ENCODE measurements around the gene PROB1. TPM values are rescaled to one million over a fixed set of nuclear protein-coding genes. Genes with fewer than 3 reads are reported as not detected.

PROB1 gene
- total and polyA plus RNA-seq, 4 donors = 1.4 to 7.1 (median 3.6) TPM

DNA sequence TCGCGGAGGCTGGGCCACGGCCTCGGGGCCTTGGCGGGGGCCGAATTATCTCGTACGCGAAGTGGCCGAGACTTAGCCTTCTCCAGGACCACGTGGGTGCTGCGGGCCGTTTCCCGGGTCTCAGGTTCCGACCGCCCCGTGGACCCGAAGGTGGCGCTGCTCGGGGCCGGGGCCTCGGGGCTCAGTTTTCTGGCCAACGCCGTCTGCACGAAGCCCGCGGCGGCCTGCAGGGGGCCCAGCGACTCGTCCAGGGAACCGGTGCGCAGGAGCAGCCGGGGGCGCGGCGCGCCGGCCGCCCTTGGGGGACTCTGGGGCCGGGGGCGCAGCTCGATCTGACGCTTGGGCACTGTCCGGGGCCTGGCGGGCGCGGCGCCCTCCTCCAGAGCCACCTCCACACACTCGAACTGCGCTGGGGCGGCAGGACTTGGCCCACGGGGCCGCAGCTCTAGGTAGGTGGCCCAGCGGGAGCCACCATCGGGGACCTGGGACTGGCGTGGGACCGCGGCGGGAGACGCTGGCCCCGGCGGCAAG is 716 bp downstream of the PROB1 start:
- H3K4me1 ChIP-seq (ENCODE audit: control insufficient read depth, insufficient read depth, low read length) = peaks cover 49% of the 10 kb centered on the region
- no peaks in the 10 kb centered on the region for H3K9me3 ChIP-seq (ENCODE audit: control insufficient read depth, insufficient read depth, low read length)
- no peak overlapping the region for H3K27ac ChIP-seq (ENCODE audit: low read depth, low read length)
- H3K36me3 ChIP-seq (ENCODE audit: control insufficient read depth, insufficient read depth, low read length) = peaks cover 28% of the 10 kb centered on the region
- peaks cover 49% of the 10 kb centered on the region for H3K27me3 ChIP-seq (ENCODE audit: control insufficient read depth, insufficient read depth, low read length)
- WGBS (ENCODE audit: insufficient coverage) = under 1% methylated on average over 62 of the region's 62 CpGs
- H3K4me3 ChIP-seq (ENCODE audit: low read depth, low read length) = peak overlapping the region; percentile 39
- DNase-seq (ENCODE audit: low read depth in 4 of 6, low spot score in 6 of 6) = peak in 2 of 6 donors; percentile 29 to 49

DNA sequence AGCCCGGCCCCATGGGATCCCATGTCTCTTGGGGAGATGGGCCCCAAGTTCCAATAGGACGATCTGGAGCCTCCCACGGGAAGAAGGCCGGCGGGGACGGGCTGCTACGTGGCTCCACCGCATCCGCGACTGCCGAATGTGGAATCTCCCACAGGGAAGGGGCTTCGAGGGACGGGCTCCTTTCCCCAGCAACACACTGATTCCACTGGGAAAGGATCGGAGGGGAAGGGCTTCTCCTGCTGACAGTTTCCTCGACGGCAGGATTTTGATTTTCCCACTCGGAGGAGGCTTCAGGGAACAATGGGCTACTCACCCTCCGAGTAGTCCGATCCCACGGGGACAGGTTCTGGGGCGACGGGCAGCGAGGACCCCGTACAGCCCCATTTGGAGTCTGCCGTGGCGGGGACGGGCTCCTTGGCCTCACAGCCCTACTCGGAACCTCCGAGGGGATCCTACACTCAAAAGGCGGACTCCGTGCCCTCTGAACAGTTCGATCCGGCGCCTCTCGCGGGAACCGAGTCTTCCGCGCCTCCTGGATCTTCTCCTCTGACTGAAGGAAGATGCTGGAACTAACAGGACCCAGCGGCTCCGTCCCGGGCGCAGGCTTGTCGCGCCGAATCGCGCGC is 1.3 kb downstream of the PROB1 start:
- Histone ChIP-seq H3K4me3 (ENCODE audit: low read depth, low read length) (peak overlapping the region; percentile 39), H3K36me3 (ENCODE audit: control insufficient read depth, insufficient read depth, low read length) (peaks cover 32% of the 10 kb centered on the region), H3K27me3 (ENCODE audit: control insufficient read depth, insufficient read depth, low read length) (peaks cover 49% of the 10 kb centered on the region), H3K9me3 (ENCODE audit: control insufficient read depth, insufficient read depth, low read length) (no peaks in the 10 kb centered on the region), H3K4me1 (ENCODE audit: control insufficient read depth, insufficient read depth, low read length) (peaks cover 49% of the 10 kb centered on the region), H3K27ac (ENCODE audit: low read depth, low read length) (no peak overlapping the region)
- WGBS (ENCODE audit: insufficient coverage) = 4% methylated on average over 46 of the region's 49 CpGs
- peak in 1 of 6 donors; percentile 21 for DNase-seq (ENCODE audit: low read depth in 4 of 6, low spot score in 6 of 6)

DNA sequence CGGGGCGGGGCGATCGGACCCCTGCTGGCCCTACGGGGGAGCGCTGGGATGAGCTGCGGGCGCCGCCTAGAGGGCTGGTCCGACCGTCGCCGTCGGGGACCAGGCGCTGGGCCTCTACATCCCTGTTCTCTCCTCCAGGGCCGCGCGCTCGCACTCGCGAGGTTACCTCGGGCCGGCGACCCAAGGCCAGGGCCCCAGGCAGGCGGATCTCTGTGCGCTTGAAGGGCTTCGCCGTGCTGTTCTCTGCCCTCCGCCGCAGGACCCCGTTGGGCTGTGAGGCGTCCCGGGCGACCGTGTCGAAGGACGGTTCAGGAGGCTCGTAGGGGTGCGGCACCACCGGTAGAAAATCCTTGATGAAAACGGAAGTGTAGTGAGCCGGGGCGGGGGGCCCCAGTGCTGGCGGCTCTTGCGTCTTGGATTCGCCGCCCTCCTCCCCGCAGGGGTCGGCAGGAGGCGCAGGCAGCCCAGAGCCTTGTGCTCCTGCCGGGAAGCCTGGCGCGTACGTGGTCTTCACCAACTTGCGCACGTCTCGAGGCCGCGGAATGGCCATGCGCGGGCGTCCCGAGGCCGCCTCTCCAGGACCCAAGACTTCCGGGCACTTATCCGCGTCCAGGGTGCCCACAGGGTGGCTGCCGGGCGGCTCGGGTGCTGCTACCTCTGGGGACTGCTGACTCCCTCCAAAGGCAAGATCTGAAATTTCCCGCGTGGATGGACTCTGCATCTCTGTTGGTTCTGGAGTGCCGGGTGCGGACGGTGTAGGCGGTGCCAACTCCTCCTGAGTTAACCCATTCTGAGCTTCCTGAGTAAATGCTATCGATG is 2.0 kb downstream of the PROB1 start:
- Histone ChIP-seq H3K27ac (ENCODE audit: low read depth, low read length) (no peak overlapping the region), H3K9me3 (ENCODE audit: control insufficient read depth, insufficient read depth, low read length) (no peaks in the 10 kb centered on the region), H3K4me3 (ENCODE audit: low read depth, low read length) (peak overlapping the region; percentile 39), H3K27me3 (ENCODE audit: control insufficient read depth, insufficient read depth, low read length) (peaks cover 49% of the 10 kb centered on the region), H3K4me1 (ENCODE audit: control insufficient read depth, insufficient read depth, low read length) (peaks cover 55% of the 10 kb centered on the region), H3K36me3 (ENCODE audit: control insufficient read depth, insufficient read depth, low read length) (peaks cover 32% of the 10 kb centered on the region)
- peak in 2 of 6 donors; percentile 72 to 76 for DNase-seq (ENCODE audit: low read depth in 4 of 6, low spot score in 6 of 6)
- 2% methylated on average over 77 of the region's 77 CpGs for WGBS (ENCODE audit: insufficient coverage)

DNA sequence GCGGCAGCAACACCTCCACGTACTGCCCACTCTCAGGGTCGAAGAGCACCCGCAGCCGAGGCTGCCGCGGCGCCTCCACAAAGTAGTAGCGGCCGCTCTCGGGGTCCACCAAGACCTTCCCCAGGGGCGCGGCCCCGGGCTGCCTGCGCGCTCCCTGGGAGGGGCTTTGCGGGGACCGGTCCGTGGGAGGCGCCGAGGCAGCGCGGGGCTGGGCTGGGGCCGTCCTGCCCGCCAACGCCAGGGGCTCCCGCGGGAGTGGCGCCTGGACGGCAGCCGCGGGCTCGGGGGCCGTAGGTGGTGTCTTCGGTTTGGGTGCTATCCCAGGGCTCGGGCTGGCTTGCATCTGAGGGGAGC is 2.6 kb downstream of the PROB1 start:
- no peak for DNase-seq (ENCODE audit: low read depth in 4 of 6, low spot score in 6 of 6)
- peaks cover 55% of the 10 kb centered on the region for H3K4me1 ChIP-seq (ENCODE audit: control insufficient read depth, insufficient read depth, low read length)
- H3K27me3 ChIP-seq (ENCODE audit: control insufficient read depth, insufficient read depth, low read length) = peaks cover 49% of the 10 kb centered on the region
- 6% methylated on average over 36 of the region's 36 CpGs for WGBS (ENCODE audit: insufficient coverage)
- H3K4me3 ChIP-seq (ENCODE audit: low read depth, low read length) = no peak overlapping the region
- no peak overlapping the region for H3K27ac ChIP-seq (ENCODE audit: low read depth, low read length)
- peaks cover 32% of the 10 kb centered on the region for H3K36me3 ChIP-seq (ENCODE audit: control insufficient read depth, insufficient read depth, low read length)
- H3K9me3 ChIP-seq (ENCODE audit: control insufficient read depth, insufficient read depth, low read length) = no peaks in the 10 kb centered on the region

GRCh38 chr5:139391570-139392323 is 3.2 kb downstream of the PROB1 start:
- H3K9me3 ChIP-seq (ENCODE audit: control insufficient read depth, insufficient read depth, low read length) = no peaks in the 10 kb centered on the region
- no peak overlapping the region for H3K4me3 ChIP-seq (ENCODE audit: low read depth, low read length)
- WGBS (ENCODE audit: insufficient coverage) = 35% methylated on average over 31 of the region's 33 CpGs
- peaks cover 50% of the 10 kb centered on the region for H3K27me3 ChIP-seq (ENCODE audit: control insufficient read depth, insufficient read depth, low read length)
- no peak overlapping the region for H3K27ac ChIP-seq (ENCODE audit: low read depth, low read length)
- peaks cover 30% of the 10 kb centered on the region for H3K36me3 ChIP-seq (ENCODE audit: control insufficient read depth, insufficient read depth, low read length)
- peaks cover 55% of the 10 kb centered on the region for H3K4me1 ChIP-seq (ENCODE audit: control insufficient read depth, insufficient read depth, low read length)
- DNase-seq (ENCODE audit: low read depth in 4 of 6, low spot score in 6 of 6) = no peak

DNA sequence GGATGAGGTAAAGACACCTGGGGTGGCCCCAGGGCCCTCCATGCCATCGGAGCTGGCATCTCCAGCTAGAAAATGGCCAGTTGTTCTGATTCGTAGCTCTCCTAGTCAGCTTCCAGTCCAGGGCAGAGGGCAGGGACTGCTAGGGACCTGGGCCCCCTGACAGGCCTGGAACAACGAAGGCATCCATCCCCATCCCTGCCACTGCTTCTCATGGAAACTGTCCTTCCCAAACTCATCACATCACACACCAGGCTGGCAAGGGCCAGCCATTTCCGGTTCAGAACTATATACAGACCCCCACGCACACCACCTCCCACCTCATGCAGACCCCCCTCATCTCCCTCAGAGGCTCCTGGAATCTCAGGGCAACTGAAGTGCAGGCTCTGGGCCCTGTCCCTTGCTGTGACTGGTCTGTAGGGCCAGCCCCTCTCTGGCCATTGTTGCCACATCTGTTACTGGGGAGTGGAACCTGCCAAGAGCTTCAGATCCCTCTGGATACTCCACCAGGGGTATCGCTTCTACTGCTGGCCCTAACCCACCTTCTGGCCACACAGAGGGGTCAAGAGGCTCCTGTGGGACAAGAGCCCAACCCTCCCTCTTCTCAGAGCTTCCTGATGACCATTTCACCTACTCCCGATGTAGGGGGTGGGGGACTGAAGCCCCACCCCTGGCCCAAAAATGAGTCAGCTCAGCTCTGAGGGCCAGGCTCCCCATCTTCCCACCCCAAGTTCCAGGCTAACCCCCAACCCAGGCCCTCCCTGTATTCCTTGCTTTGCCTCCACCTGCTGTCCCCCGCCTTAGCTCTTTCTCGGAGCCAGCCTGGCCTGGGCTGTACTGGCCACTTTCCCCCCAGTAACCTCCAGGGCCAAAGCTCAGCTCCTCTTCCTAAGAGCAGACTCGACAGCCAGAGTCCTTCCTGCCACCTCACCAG is 4.0 kb downstream of the PROB1 start:
- Histone ChIP-seq H3K36me3 (ENCODE audit: control insufficient read depth, insufficient read depth, low read length) (peaks cover 28% of the 10 kb centered on the region), H3K4me3 (ENCODE audit: low read depth, low read length) (no peak overlapping the region), H3K9me3 (ENCODE audit: control insufficient read depth, insufficient read depth, low read length) (no peaks in the 10 kb centered on the region), H3K4me1 (ENCODE audit: control insufficient read depth, insufficient read depth, low read length) (peaks cover 54% of the 10 kb centered on the region), H3K27ac (ENCODE audit: low read depth, low read length) (no peak overlapping the region), H3K27me3 (ENCODE audit: control insufficient read depth, insufficient read depth, low read length) (peaks cover 50% of the 10 kb centered on the region)
- DNase-seq (ENCODE audit: low read depth in 4 of 6, low spot score in 6 of 6) = no peak
- 87% methylated on average over 8 of the region's 10 CpGs for WGBS (ENCODE audit: insufficient coverage)

GRCh38 chr5:139389701-139390638 is 4.9 kb downstream of the PROB1 start, which contains the start of gene MZB1:
MZB1 (minus strand) TSS chr5:139389913; CDS start chr5:139389856, 57 bp downstream.
- H3K4me3 ChIP-seq (ENCODE audit: low read depth, low read length) = no peak within 1 kb of the TSS
- peaks cover 41% of the 10 kb centered on the region for H3K27me3 ChIP-seq (ENCODE audit: control insufficient read depth, insufficient read depth, low read length)
- no peak within 1 kb of the TSS for H3K27ac ChIP-seq (ENCODE audit: low read depth, low read length)
- H3K9me3 ChIP-seq (ENCODE audit: control insufficient read depth, insufficient read depth, low read length) = no peaks in the 10 kb centered on the region
- H3K4me1 ChIP-seq (ENCODE audit: control insufficient read depth, insufficient read depth, low read length) = peaks cover 46% of the 10 kb centered on the region
- DNase-seq (ENCODE audit: low read depth in 4 of 6, low spot score in 6 of 6) = no peak
- WGBS (ENCODE audit: insufficient coverage) = 83% methylated on average over 9 of the region's 11 CpGs
- peaks cover 28% of the 10 kb centered on the region for H3K36me3 ChIP-seq (ENCODE audit: control insufficient read depth, insufficient read depth, low read length)

GRCh38 chr5:139388198-139388821 is 6.6 kb downstream of the PROB1 start:
- Histone ChIP-seq H3K27ac (ENCODE audit: low read depth, low read length) (no peak overlapping the region), H3K9me3 (ENCODE audit: control insufficient read depth, insufficient read depth, low read length) (no peaks in the 10 kb centered on the region), H3K36me3 (ENCODE audit: control insufficient read depth, insufficient read depth, low read length) (peaks cover 28% of the 10 kb centered on the region), H3K4me1 (ENCODE audit: control insufficient read depth, insufficient read depth, low read length) (peaks cover 31% of the 10 kb centered on the region), H3K27me3 (ENCODE audit: control insufficient read depth, insufficient read depth, low read length) (peaks cover 24% of the 10 kb centered on the region), H3K4me3 (ENCODE audit: low read depth, low read length) (no peak overlapping the region)
- no peak for DNase-seq (ENCODE audit: low read depth in 4 of 6, low spot score in 6 of 6)
- 41% methylated on average over 7 of the region's 8 CpGs for WGBS (ENCODE audit: insufficient coverage)

Data from spinal cord (tissue), 10 donors.